ENCODE results near the gene INA.

DNA sequence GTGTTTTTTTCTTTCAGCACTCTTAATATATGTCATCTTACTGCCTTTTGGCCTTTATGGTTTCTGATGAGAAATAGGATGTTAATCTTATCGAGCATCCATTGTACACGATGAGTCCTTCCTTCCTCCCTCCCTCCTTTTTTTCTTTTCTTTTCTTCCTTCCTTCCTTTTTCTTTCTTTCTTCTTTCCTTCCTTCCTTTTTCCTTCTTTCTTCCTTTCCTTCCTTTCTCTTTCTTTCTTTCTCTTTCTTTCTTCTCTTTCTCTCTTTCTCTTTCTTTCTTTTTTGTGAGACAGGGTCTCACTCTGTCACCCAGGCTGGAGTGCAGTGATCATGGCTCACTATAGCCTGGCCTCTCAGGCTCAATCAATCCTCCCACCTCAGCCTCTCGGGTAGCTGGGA is 22.8 kb upstream of the INA start:
- TF ChIP-seq, protein P1, sequence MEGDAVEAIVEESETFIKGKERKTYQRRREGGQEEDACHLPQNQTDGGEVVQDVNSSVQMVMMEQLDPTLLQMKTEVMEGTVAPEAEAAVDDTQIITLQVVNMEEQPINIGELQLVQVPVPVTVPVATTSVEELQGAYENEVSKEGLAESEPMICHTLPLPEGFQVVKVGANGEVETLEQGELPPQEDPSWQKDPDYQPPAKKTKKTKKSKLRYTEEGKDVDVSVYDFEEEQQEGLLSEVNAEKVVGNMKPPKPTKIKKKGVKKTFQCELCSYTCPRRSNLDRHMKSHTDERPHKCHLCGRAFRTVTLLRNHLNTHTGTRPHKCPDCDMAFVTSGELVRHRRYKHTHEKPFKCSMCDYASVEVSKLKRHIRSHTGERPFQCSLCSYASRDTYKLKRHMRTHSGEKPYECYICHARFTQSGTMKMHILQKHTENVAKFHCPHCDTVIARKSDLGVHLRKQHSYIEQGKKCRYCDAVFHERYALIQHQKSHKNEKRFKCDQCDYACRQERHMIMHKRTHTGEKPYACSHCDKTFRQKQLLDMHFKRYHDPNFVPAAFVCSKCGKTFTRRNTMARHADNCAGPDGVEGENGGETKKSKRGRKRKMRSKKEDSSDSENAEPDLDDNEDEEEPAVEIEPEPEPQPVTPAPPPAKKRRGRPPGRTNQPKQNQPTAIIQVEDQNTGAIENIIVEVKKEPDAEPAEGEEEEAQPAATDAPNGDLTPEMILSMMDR (IDR thresholded peaks at IDR 0.05), result no peak
- no peak for TF ChIP-seq POLR2AphosphoS5 (IDR thresholded peaks at IDR 0.05)
- no peak for TF ChIP-seq POLR2A (IDR thresholded peaks at IDR 0.05)

Data from breast epithelium (tissue), 3 donors.